Tibial artery (tissue), 4 donors: ENCODE measurements around the gene OR7G1.

Experiments
- DNase-seq, 2 donors: peaks; one replicate each; pipeline ENCODE4 v3.0.0-alpha.2; 2019
- H3K27ac ChIP-seq, 2 donors: fragments of 200-600 bp; sonication (generic) in 1 of 2; 1 replicate in 1 of 2; 2 replicates in 1 of 2; pipeline ENCODE4 v1.5.1; 2018 to 2019; ENCODE audit warnings: mild to moderate bottlenecking in 1 of 2
- H3K27me3 ChIP-seq, 2 donors: fragments of 200-600 bp; sonication (generic) in 1 of 2; one replicate each; pipeline versions ENCODE4 v1.5.1 to v1.6.0; 2016 to 2019
- H3K36me3 ChIP-seq, 3 donors: fragments of 200-600 bp; sonication (generic) in 2 of 3; one replicate each; pipeline ENCODE4 v1.5.1; 2016 to 2019; ENCODE audit warnings: mild to moderate bottlenecking in 2 of 3
- H3K4me1 ChIP-seq, 4 donors: fragments of 200-600 bp; sonication (generic) in 2 of 4; 1 replicate in 3 of 4; 2 replicates in 1 of 4; pipeline ENCODE4 v1.5.1; 2016 to 2019
- H3K4me3 ChIP-seq, 2 donors: fragments of 200-600 bp; sonication (generic) in 1 of 2; 1 replicate in 1 of 2; 2 replicates in 1 of 2; pipeline ENCODE4 v1.5.1; 2018 to 2019; ENCODE audit warnings: mild to moderate bottlenecking in 2 of 2
- H3K9me3 ChIP-seq, 3 donors: fragments of 200-600 bp; sonication (generic) in 1 of 3; one replicate each; pipeline ENCODE4 v1.5.1; 2016 to 2019
- CTCF ChIP-seq, 2 experiments: fragments of 200-600 bp in 1 of 2; fragments of 450-650 bp in 1 of 2; IDR thresholded peaks; one replicate each; pipeline ENCODE4 v1.5.1; 2017 to 2019; ENCODE audit warnings: antibody characterized with exemption in 2 of 2, mild to moderate bottlenecking in 1 of 2, moderate library complexity in 1 of 2
- intact Hi-C: fragments of 100-400 bp; cut with DNase I; formaldehyde crosslinking; loops from one replicate; pipeline ENCODE4 v1.15.0; 2023; ENCODE audit warnings: low total_unique reads

OR7G1 gene

DNA sequence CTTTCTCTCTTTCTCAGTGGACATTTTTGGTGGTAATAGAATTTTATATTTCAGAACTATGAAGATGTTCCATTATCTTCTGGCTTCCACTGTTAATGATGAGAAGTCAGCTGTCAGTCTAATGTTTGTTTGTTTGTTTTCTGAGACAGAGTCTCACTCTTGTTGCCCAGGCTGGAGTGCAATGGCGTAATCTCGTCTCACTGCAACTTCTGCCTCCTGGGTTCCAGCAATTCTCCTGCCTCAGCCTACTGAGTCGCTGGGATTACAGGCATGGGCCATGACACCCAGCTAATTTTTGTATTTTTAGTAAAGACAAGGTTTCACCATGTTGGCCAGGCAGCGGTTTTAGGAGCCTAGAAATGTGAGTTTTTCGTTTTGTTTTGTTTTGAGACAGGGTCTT, 29.4 kb upstream of the OR7G1 start:
- H3K4me3 ChIP-seq, result no peak overlapping the region
- H3K36me3 ChIP-seq, result peaks cover 15 to 34% (median 15%) of the 10 kb centered on the region in 3 donors
- intact Hi-C loops, result no loop called here
- peaks cover 0 to 15% (median 6%) of the 10 kb centered on the region in 3 donors for H3K9me3 ChIP-seq
- H3K27me3 ChIP-seq, result no peaks in the 10 kb centered on the region
- TF ChIP-seq CTCF (IDR thresholded peaks at IDR 0.05), result no peak
- no peak overlapping the region for H3K27ac ChIP-seq
- peaks cover 0 to 23% (median 8%) of the 10 kb centered on the region in 4 donors for H3K4me1 ChIP-seq
- DNase-seq, result no peak

GRCh38 chr19:9140159-9140874, 24.8 kb upstream of the OR7G1 start, which contains the start of gene ZNF317:
Gene ZNF317 (plus strand): TSS chr19:9140397. CDS start chr19:9156017, 15,620 bp downstream.
- Histone ChIP-seq H3K27ac (peak within 1 kb of the TSS; percentile 88 to 96), H3K27me3 (no peaks in the 10 kb centered on the region), H3K36me3 (peaks cover 7 to 14% (median 8%) of the 10 kb centered on the region in 3 donors), H3K9me3 (peaks cover 0 to 9% (median 6%) of the 10 kb centered on the region in 3 donors), H3K4me3 (peak within 1 kb of the TSS; percentile 68 to 89), H3K4me1 (peaks cover 0 to 27% (median 10%) of the 10 kb centered on the region in 4 donors)
- DNase-seq, result peak; percentile 95 to 97
- no peak for TF ChIP-seq CTCF (IDR thresholded peaks at IDR 0.05)
- intact Hi-C loops, result no loop called here

DNA sequence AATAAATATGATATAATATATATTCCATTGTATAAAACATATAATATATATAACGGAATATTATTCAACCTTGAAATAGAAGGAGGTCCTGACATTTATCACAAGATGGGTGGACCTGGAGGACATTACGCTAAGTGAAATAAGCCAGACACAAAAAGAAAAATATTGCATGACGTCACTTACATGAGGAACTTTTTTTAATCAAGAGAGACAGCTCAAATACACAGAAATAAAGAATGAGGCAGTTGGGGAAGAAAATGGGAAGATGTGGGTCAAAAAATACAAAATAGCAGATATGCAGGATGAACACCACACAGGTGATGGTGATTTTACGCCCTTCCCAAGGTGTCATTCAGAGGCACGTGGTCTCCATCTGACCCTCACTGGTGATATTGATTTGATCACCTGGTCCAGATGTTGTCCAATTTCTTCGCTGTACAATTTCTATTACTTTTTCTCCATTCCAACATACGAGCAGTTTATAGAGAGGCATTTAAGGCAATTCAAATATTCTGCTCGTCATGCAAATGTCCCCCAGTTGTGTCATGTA, 24.1 kb upstream of the OR7G1 start:
- H3K9me3 ChIP-seq, result peaks cover 0 to 3% (median 2%) of the 10 kb centered on the region in 3 donors
- peaks cover 0 to 27% (median 10%) of the 10 kb centered on the region in 4 donors for H3K4me1 ChIP-seq
- H3K36me3 ChIP-seq, result peaks cover 1 to 7% (median 2%) of the 10 kb centered on the region in 3 donors
- H3K27ac ChIP-seq, result peak overlapping the region; percentile 88 to 96
- no peak for TF ChIP-seq CTCF (IDR thresholded peaks at IDR 0.05)
- DNase-seq, result no peak
- H3K4me3 ChIP-seq, result peak overlapping the region; percentile 68 to 89
- intact Hi-C loops, result no loop called here
- H3K27me3 ChIP-seq, result peaks cover 0 to 3% of the 10 kb centered on the region in 2 donors

DNA sequence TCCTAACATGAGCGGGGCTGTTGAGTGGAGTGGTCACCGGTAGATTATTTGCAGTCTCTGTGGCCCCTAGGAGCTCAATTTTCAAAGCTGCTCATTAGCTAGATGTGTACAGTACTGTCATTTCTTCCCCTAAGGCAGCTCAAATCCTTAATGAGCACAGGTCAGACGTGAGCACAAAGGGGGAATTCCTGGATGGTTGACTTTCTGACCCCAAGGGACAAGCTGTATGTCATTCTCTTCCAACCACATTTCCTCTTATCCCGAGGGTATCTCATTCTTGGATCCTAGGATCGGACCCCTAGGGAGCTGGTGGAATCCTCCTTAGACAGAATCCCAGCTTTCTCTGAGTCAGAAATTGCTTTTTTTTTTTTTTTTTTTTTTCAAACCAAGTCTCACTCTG, 16.9 kb upstream of the OR7G1 start:
- Histone ChIP-seq H3K9me3 (no peaks in the 10 kb centered on the region), H3K27ac (no peak overlapping the region), H3K4me1 (no peaks in the 10 kb centered on the region), H3K27me3 (peaks cover 0 to 16% of the 10 kb centered on the region in 2 donors), H3K36me3 (no peaks in the 10 kb centered on the region), H3K4me3 (no peak overlapping the region)
- intact Hi-C loops, result no loop called here
- no peak for DNase-seq
- no peak for TF ChIP-seq CTCF (IDR thresholded peaks at IDR 0.05)

DNA sequence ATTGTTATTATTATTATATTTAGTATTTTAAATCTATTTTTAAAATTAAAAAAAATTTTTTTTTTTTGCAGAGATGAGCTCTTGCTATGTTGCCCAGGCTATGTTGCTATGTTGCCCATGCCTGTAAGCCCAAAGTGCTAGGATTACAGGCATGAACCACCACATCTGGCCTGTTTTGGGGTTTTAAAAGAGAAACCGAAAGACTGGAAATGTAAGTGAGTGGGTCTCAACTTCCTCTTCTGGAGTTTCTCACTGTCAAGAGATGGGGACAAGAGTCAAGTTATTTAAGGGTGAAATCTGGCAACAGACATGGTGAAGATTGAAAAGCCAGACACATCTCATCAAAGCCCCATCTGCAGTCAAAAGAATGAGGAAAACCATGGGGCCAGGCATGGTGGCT, 15.4 kb upstream of the OR7G1 start:
- H3K9me3 ChIP-seq, result no peaks in the 10 kb centered on the region
- H3K27ac ChIP-seq, result no peak overlapping the region
- no peak overlapping the region for H3K4me3 ChIP-seq
- intact Hi-C loops, result no loop called here
- peaks cover 0 to 19% of the 10 kb centered on the region in 2 donors for H3K27me3 ChIP-seq
- TF ChIP-seq CTCF (IDR thresholded peaks at IDR 0.05), result no peak
- no peaks in the 10 kb centered on the region for H3K4me1 ChIP-seq
- no peaks in the 10 kb centered on the region for H3K36me3 ChIP-seq
- no peak for DNase-seq
